ENCODE measurements around the gene HAUS1. TPM values are rescaled to one million over a fixed set of nuclear protein-coding genes. Genes with fewer than 3 reads are reported as not detected.

HAUS1 gene
- total RNA-seq, 1 experiment from 2014 or later, result 58.7 TPM

- no peak for TF ChIP-seq AR (CRISPR knock-in tag; IDR thresholded peaks at IDR 0.05)
- no peak for TF ChIP-seq E2F4 (CRISPR knock-in tag; IDR thresholded peaks at IDR 0.05; ENCODE audit: borderline replicate concordance, low read depth)
- no peak for TF ChIP-seq MLX (CRISPR knock-in tag; IDR thresholded peaks at IDR 0.05)
- no peak for TF ChIP-seq FOXK1 (CRISPR knock-in tag; IDR thresholded peaks at IDR 0.05)
- no peak for TF ChIP-seq PRRX2 (CRISPR knock-in tag; IDR thresholded peaks at IDR 0.05)
- TF ChIP-seq GRHL2 (CRISPR knock-in tag; IDR thresholded peaks at IDR 0.05; ENCODE audit: insufficient replicate concordance, severe bottlenecking), result no peak
- no peak for TF ChIP-seq ZBTB21 (CRISPR knock-in tag; IDR thresholded peaks at IDR 0.05; ENCODE audit: borderline replicate concordance)
- TF ChIP-seq ZNF425 (CRISPR knock-in tag; conservative IDR thresholded peaks at IDR 0.05), result no peak
- no peak for TF ChIP-seq NFATC4 (CRISPR knock-in tag; IDR thresholded peaks at IDR 0.05)
- TF ChIP-seq ZNF121 (CRISPR knock-in tag; IDR thresholded peaks at IDR 0.05), result no peak
These were observed 6.2 kb downstream of the HAUS1 start (continued) for GRCh38 chr18:46110406-46110805.

GRCh38 chr18:46113751-46114150, 9.6 kb downstream of the HAUS1 start:
- ATAC-seq, result no peak
- Mint-ChIP-seq H3K4me1 (no peaks in the 10 kb centered on the region), H3K27ac (no peak overlapping the region), H3K27me3 (ENCODE audit: low read depth) (no peaks in the 10 kb centered on the region), H3K36me3 (peaks cover 58% of the 10 kb centered on the region), H3K9me3 (0 out of 2 replicates have a peak, but pooled peaks cover 7% of the 10 kb centered on the region), H3K4me3 (no peak overlapping the region)
- DNase-seq (ENCODE audit: low spot score), result no peak
- CTCF ChIA-PET, result interaction anchor here (1.5 kb wide), 1 partner anchor 10 kb away, joined by 3 read pairs; no protein-coding TSS in a partner anchor
- POLR2A ChIA-PET, result no interaction called here
- TF ChIP-seq E2F5 (CRISPR knock-in tag; IDR thresholded peaks at IDR 0.05) (no peak), SMAD3 (CRISPR knock-in tag; IDR thresholded peaks at IDR 0.05; ENCODE audit: borderline replicate concordance) (no peak), NFYB (CRISPR knock-in tag; conservative IDR thresholded peaks at IDR 0.05; ENCODE audit: low read depth) (no peak), ZNF416 (CRISPR knock-in tag; IDR thresholded peaks at IDR 0.05) (no peak), TEAD4 (CRISPR knock-in tag; IDR thresholded peaks at IDR 0.05) (no peak), CREM (CRISPR knock-in tag; IDR thresholded peaks at IDR 0.05) (no peak), NFE2L1 (CRISPR knock-in tag; IDR thresholded peaks at IDR 0.05) (no peak), USF1 (CRISPR knock-in tag; IDR thresholded peaks at IDR 0.05) (no peak), TCF7 (CRISPR knock-in tag; IDR thresholded peaks at IDR 0.05; ENCODE audit: low read depth) (no peak), ERG (CRISPR knock-in tag; IDR thresholded peaks at IDR 0.05) (no peak), MXD4 (CRISPR knock-in tag; IDR thresholded peaks at IDR 0.05; ENCODE audit: borderline replicate concordance) (no peak), RORB (CRISPR knock-in tag; IDR thresholded peaks at IDR 0.05) (no peak), ZNF232 (CRISPR knock-in tag; IDR thresholded peaks at IDR 0.05) (no peak), ESRRA (CRISPR knock-in tag; IDR thresholded peaks at IDR 0.05; ENCODE audit: borderline replicate concordance) (no peak), FOXJ3 (CRISPR knock-in tag; IDR thresholded peaks at IDR 0.05; ENCODE audit: borderline replicate concordance) (no peak), NR3C1 (CRISPR knock-in tag; conservative IDR thresholded peaks at IDR 0.05; ENCODE audit: low read depth) (no peak)

Measured in WTC11 (cell line).